ENCODE measurements around the gene ZAP70. TPM values are rescaled to one million over a fixed set of nuclear protein-coding genes. Genes with fewer than 3 reads are reported as not detected.

Gene ZAP70
- total RNA-seq = 0.05 TPM in 1 of 2 replicates, not detected in the other

GRCh38 chr2:97713296-97714083, at the start of gene ZAP70:
Gene ZAP70 (plus strand): TSS chr2:97713576. CDS start chr2:97724037, 10,461 bp downstream.

GRCh38 chr2:97663962-97664635, 49.3 kb upstream of the ZAP70 start, which contains the start of gene ACTR1B:
Gene ACTR1B (minus strand): TSS chr2:97664044. CDS start chr2:97663890, 154 bp downstream.

GRCh38 chr2:97669448-97669847, 43.9 kb upstream of the ZAP70 start, which contains the start of gene C2orf92:
Gene C2orf92 (plus strand): TSS chr2:97669713. CDS start chr2:97669789, 76 bp downstream.

Other genes with a start within 250 kb of the ZAP70 start
- gene ANKRD36B, start 123.7 kb upstream of the ZAP70 start, total RNA-seq = 25.5 and 41.1 TPM in 2 replicates
- gene COX5B, start 67.5 kb upstream of the ZAP70 start, total RNA-seq = 105 and 254 TPM in 2 replicates
- gene ACTR1B, start 49.5 kb upstream of the ZAP70 start, total RNA-seq = 59.1 and 69.8 TPM in 2 replicates
- 3.1 and 3.9 TPM in 2 replicates for gene C2orf92, start 43.9 kb upstream of the ZAP70 start, total RNA-seq

Measured in smooth muscle cell of the umbilical artery (primary cell).